PC-3 (cell line): Measurements from ENCODE around the gene RHBDD2. TPM values are rescaled to one million over a fixed set of nuclear protein-coding genes. Genes with fewer than 3 reads are reported as not detected.
"Not testable (repeated sequence)": the region's sequence is repeated elsewhere in the genome, so short reads cannot be mapped to it uniquely, and the experiment has no call there.

ENCODE experiments used
- ATAC-seq: fragments of 200-7000 bp; cut with Tn5 transposase; 2 replicates; pipeline ENCODE4 v1.9.1; 2020; ENCODE audit warnings: mild to moderate bottlenecking, moderate library complexity
- BruUV-seq: library from RNA; stranded (reverse); fragments of 400-500 nt; replicated peaks from 2 replicates; lab custom pipeline; 2021; lab: Mats Ljungman, UMichigan
- CTCF ChIA-PET: fragments of 300-600 bp; sonication (Branson Sonifier 250); formaldehyde crosslinking; loops from one replicate; lab custom pipeline; 2022; ENCODE audit warnings: antibody characterized with exemption; lab: Charles Lee
- POLR2A ChIA-PET: fragments of 300-600 bp; sonication (Branson Sonifier 250); formaldehyde crosslinking; loops from one replicate; lab custom pipeline; 2022; ENCODE audit warnings: antibody characterized with exemption; ENCODE audit not compliant: unreplicated experiment; lab: Charles Lee
- DNase-seq: peaks from one replicate; pipeline ENCODE4 v3.0.0-alpha.2; 2015
- H2AFZ ChIP-seq: fragments of 300-600 bp; sonication (generic); 2 replicates; pipeline ENCODE4 v1.6.0; 2016; ENCODE audit warnings: antibody characterized with exemption, low read length
- H3F3A ChIP-seq: fragments of 300-600 bp; sonication (generic); one replicate; pipeline ENCODE4 v1.6.0; 2017; ENCODE audit warnings: antibody characterized with exemption, low read length, control low read depth, mild to moderate bottlenecking; ENCODE audit not compliant: unreplicated experiment
- H3K27ac ChIP-seq: fragments of 300-600 bp; sonication (generic); 2 replicates; pipeline ENCODE4 v1.5.1; 2016; ENCODE audit warnings: mild to moderate bottlenecking, low read length
- H3K27me3 ChIP-seq: fragments of 300-600 bp; sonication (generic); 2 replicates; pipeline ENCODE4 v1.6.1; 2016; ENCODE audit warnings: low read length, mixed read lengths
- H3K36me3 ChIP-seq: fragments of 300-600 bp; sonication (generic); 2 replicates; pipeline ENCODE4 v1.6.1; 2016; ENCODE audit warnings: low read depth, mixed run types, low read length, mixed read lengths
- H3K4me1 ChIP-seq: fragments of 300-600 bp; sonication (generic); 2 replicates; pipeline ENCODE4 v1.5.1; 2016; ENCODE audit warnings: low read length; ENCODE audit not compliant: insufficient read depth
- H3K4me2 ChIP-seq: fragments of 300-600 bp; sonication (generic); 2 replicates; pipeline ENCODE4 v1.6.0; 2016; ENCODE audit warnings: low read length
- H3K4me3 ChIP-seq: fragments of 300-600 bp; sonication (generic); 2 replicates; pipeline ENCODE4 v1.5.1; 2016; ENCODE audit warnings: mild to moderate bottlenecking, low read length, mixed read lengths
- H3K79me2 ChIP-seq: fragments of 300-600 bp; sonication (generic); 2 replicates; pipeline ENCODE4 v1.6.1; 2017; ENCODE audit warnings: low read length, mixed read lengths
- H3K9ac ChIP-seq: fragments of 300-600 bp; sonication (generic); 2 replicates; pipeline ENCODE4 v1.6.0; 2016; ENCODE audit warnings: mild to moderate bottlenecking, low read length
- H3K9me2 ChIP-seq: fragments of 300-600 bp; sonication (generic); replicated peaks from 2 replicates; pipeline ENCODE4 v1.6.1; 2016; ENCODE audit warnings: mixed run types, low read length, mixed read lengths
- H3K9me3 ChIP-seq: fragments of 300-600 bp; sonication (generic); 2 replicates; pipeline ENCODE4 v1.6.1; 2016; ENCODE audit warnings: low read length, mixed read lengths
- H4K20me1 ChIP-seq: fragments of 300-600 bp; sonication (generic); 2 replicates; pipeline ENCODE4 v1.6.1; 2016; ENCODE audit warnings: low read length, mixed read lengths
- CTCF ChIP-seq: fragments of 300-600 bp; sonication (generic); conservative IDR thresholded peaks from 2 replicates; pipeline ENCODE4 v1.5.1; 2017; ENCODE audit warnings: antibody characterized with exemption, low read depth, mild to moderate bottlenecking, low read length
- EZH2 ChIP-seq: fragments of 300-600 bp; sonication (generic); IDR thresholded peaks from one replicate; pipeline ENCODE4 v1.6.1; 2017; ENCODE audit warnings: antibody characterized with exemption, mild to moderate bottlenecking, low read length; ENCODE audit not compliant: unreplicated experiment
- EZH2phosphoT487 ChIP-seq: fragments of 300-600 bp; sonication (generic); IDR thresholded peaks from 2 replicates; pipeline ENCODE4 v1.6.1; 2018; ENCODE audit warnings: mild to moderate bottlenecking, antibody characterized with exemption, low read length, borderline replicate concordance
- intact Hi-C: fragments of 100-400 bp; cut with micrococcal nuclease; formaldehyde crosslinking; loops from 2 replicates; pipeline ENCODE4 v1.9.0; 2023
- total RNA-seq: library from RNA; depleted of rRNA; stranded (reverse); fragments of >200 nt; gene quantifications from 2 replicates; pipeline ENCODE4 v1.2.3, GENCODE V29; 2014

Gene RHBDD2
- total RNA-seq, 1 experiment from 2014 or later, result 42.7 TPM

- DNase-seq, result peak; percentile 62
- Histone ChIP-seq H3K4me3 (no peak overlapping the region), H3K4me1 (no peaks in the 10 kb centered on the region), H3K9me3 (no peaks in the 10 kb centered on the region), H4K20me1 (no peaks in the 10 kb centered on the region), H3K9ac (no peak overlapping the region), H3K4me2 (no peak overlapping the region), H3K9me2 (no peaks in the 10 kb centered on the region), H3K36me3 (no peaks in the 10 kb centered on the region), H3K79me2 (no peaks in the 10 kb centered on the region), H3K27me3 (no peaks in the 10 kb centered on the region), H3K27ac (no peak overlapping the region), H3F3A (no peaks in the 10 kb centered on the region), H2AFZ (no peak overlapping the region)
- intact Hi-C loops, result no loop called here
- CTCF ChIA-PET, result no interaction called here
- no peak for TF ChIP-seq EZH2
- TF ChIP-seq EZH2phosphoT487, result no peak
- TF ChIP-seq CTCF, result no peak
- POLR2A ChIA-PET, result no interaction called here
- BruUV-seq, result no TSS peak
- peak; percentile 74 for ATAC-seq
These were observed 29.3 kb upstream of the RHBDD2 start for GRCh38 chr7:75849573-75849972.

- no peak for ATAC-seq
- H3K27me3 ChIP-seq, result no peaks in the 10 kb centered on the region
- no peak overlapping the region for H3K4me3 ChIP-seq
- no peaks in the 10 kb centered on the region for H4K20me1 ChIP-seq
- no TSS peak for BruUV-seq
- no peak overlapping the region for H2AFZ ChIP-seq
- H3F3A ChIP-seq, result no peaks in the 10 kb centered on the region
- TF ChIP-seq EZH2, result no peak
- TF ChIP-seq CTCF, result no peak
- no peak for TF ChIP-seq EZH2phosphoT487
- no peak for DNase-seq
- no peak overlapping the region for H3K27ac ChIP-seq
- ChIA-PET CTCF (no interaction called here), POLR2A (no interaction called here)
- intact Hi-C loops, result no loop called here
- no peaks in the 10 kb centered on the region for H3K9me3 ChIP-seq
- no peak overlapping the region for H3K9ac ChIP-seq
- H3K4me2 ChIP-seq, result no peak overlapping the region
- H3K36me3 ChIP-seq, result no peaks in the 10 kb centered on the region
- H3K79me2 ChIP-seq, result no peaks in the 10 kb centered on the region
- no peaks in the 10 kb centered on the region for H3K4me1 ChIP-seq
- H3K9me2 ChIP-seq, result no peaks in the 10 kb centered on the region
These were observed 28.6 kb upstream of the RHBDD2 start for GRCh38 chr7:75850235-75850634.

GRCh38 chr7:75854233-75854632 lies 24.6 kb upstream of the RHBDD2 start:
- H3K36me3 ChIP-seq, result no peaks in the 10 kb centered on the region
- ChIA-PET POLR2A (no interaction called here), CTCF (no interaction called here)
- no peak overlapping the region for H3K27ac ChIP-seq
- TF ChIP-seq EZH2phosphoT487 (no peak), CTCF (no peak), EZH2 (no peak)
- H3F3A ChIP-seq, result no peaks in the 10 kb centered on the region
- H3K9me3 ChIP-seq, result no peaks in the 10 kb centered on the region
- H3K79me2 ChIP-seq, result no peaks in the 10 kb centered on the region
- H3K4me1 ChIP-seq, result no peaks in the 10 kb centered on the region
- no peaks in the 10 kb centered on the region for H4K20me1 ChIP-seq
- H2AFZ ChIP-seq, result no peak overlapping the region
- no peak for DNase-seq
- intact Hi-C loops, result no loop called here
- no peak for ATAC-seq
- no peak overlapping the region for H3K9ac ChIP-seq
- no peak overlapping the region for H3K4me3 ChIP-seq
- no TSS peak for BruUV-seq
- H3K4me2 ChIP-seq, result no peak overlapping the region
- H3K9me2 ChIP-seq, result no peaks in the 10 kb centered on the region
- no peaks in the 10 kb centered on the region for H3K27me3 ChIP-seq

- H3K9me3 ChIP-seq, H3K9ac ChIP-seq, H2AFZ ChIP-seq, BruUV-seq, H4K20me1 ChIP-seq, H3K9me2 ChIP-seq, H3K4me1 ChIP-seq, POLR2A ChIA-PET, DNase-seq, H3K36me3 ChIP-seq, intact Hi-C loops, H3K27ac ChIP-seq, H3K4me3 ChIP-seq, H3K79me2 ChIP-seq, H3F3A ChIP-seq, H3K27me3 ChIP-seq, CTCF ChIA-PET, H3K4me2 ChIP-seq, ATAC-seq: not testable (repeated sequence)
These were observed 24.0 kb upstream of the RHBDD2 start for GRCh38 chr7:75854813-75855345.
